NK-92 treated with Interleukin-12 subunit alpha and Interleukin-12 subunit beta, amount 100 ng/mL, for 24 hours (cell line): ENCODE results near the gene PRICKLE2.
"Not testable (repeated sequence)": the region's sequence is repeated elsewhere in the genome, so short reads cannot be mapped to it uniquely, and the experiment has no call there.

Experiments used
- DNase-seq: peaks from one replicate; lab custom pipeline; 2025; lab: John Stamatoyannopoulos, UW

The PRICKLE2 gene

GRCh38 chr3:64098670-64099069 lies 126.6 kb downstream of the PRICKLE2 start:
- no peak for DNase-seq

- no peak for DNase-seq
Observed at GRCh38 chr3:64097920-64098319, 127.3 kb downstream of the PRICKLE2 start.

GRCh38 chr3:64095802-64096201 lies 129.5 kb downstream of the PRICKLE2 start:
- no peak for DNase-seq

GRCh38 chr3:64094713-64095079 lies 130.6 kb downstream of the PRICKLE2 start:
- DNase-seq, result no peak

GRCh38 chr3:64093825-64094712 lies 131.2 kb downstream of the PRICKLE2 start:
- no peak for DNase-seq

GRCh38 chr3:64093211-64093610 lies 132.1 kb downstream of the PRICKLE2 start:
- DNase-seq, result no peak

GRCh38 chr3:64091501-64091900 lies 133.8 kb downstream of the PRICKLE2 start:
- DNase-seq, result no peak

GRCh38 chr3:64089386-64089785 lies 135.9 kb downstream of the PRICKLE2 start:
- DNase-seq, result not testable (repeated sequence)

GRCh38 chr3:64088408-64089205 lies 136.7 kb downstream of the PRICKLE2 start:
- DNase-seq, result no peak

GRCh38 chr3:64086479-64087252 lies 138.6 kb downstream of the PRICKLE2 start:
- no peak for DNase-seq

- no peak for DNase-seq
Observed at GRCh38 chr3:64084640-64085039, 140.6 kb downstream of the PRICKLE2 start.

- DNase-seq, result no peak
Observed at GRCh38 chr3:64083575-64083974, 141.7 kb downstream of the PRICKLE2 start.

GRCh38 chr3:64082961-64083541 lies 142.2 kb downstream of the PRICKLE2 start:
- DNase-seq, result no peak

GRCh38 chr3:64082411-64082810 lies 142.9 kb downstream of the PRICKLE2 start:
- no peak for DNase-seq

- no peak for DNase-seq
Observed at GRCh38 chr3:64081235-64081630, 144.0 kb downstream of the PRICKLE2 start.

- DNase-seq, result no peak
Observed at GRCh38 chr3:64080616-64081234, 144.5 kb downstream of the PRICKLE2 start.

GRCh38 chr3:64079369-64080150 lies 145.7 kb downstream of the PRICKLE2 start:
- DNase-seq, result no peak

- no peak for DNase-seq
Observed at GRCh38 chr3:64078966-64079365, 146.3 kb downstream of the PRICKLE2 start.

GRCh38 chr3:64074895-64075679 lies 150.2 kb downstream of the PRICKLE2 start:
- DNase-seq, result no peak

GRCh38 chr3:64074060-64074459 lies 151.2 kb downstream of the PRICKLE2 start:
- no peak for DNase-seq
